Vagina (tissue), 2 donors: Measurements from ENCODE around the gene RIT2. TPM values are rescaled to one million over a fixed set of nuclear protein-coding genes. Genes with fewer than 3 reads are reported as not detected.

ENCODE experiments used
- DNase-seq, 2 donors: peaks; one replicate each; pipeline ENCODE4 v3.0.0-alpha.2; 2017; ENCODE audit errors: extremely low spot score in 2 of 2
- H3K27ac ChIP-seq: fragments of 200-600 bp; sonication (generic); one replicate; pipeline ENCODE4 v1.5.1; 2019
- H3K27me3 ChIP-seq: fragments of 200-600 bp; sonication (generic); one replicate; pipeline ENCODE4 v1.5.1; 2019
- H3K36me3 ChIP-seq, 2 donors: fragments of 200-600 bp; sonication (generic); one replicate each; pipeline ENCODE4 v1.5.1; 2017 to 2019
- H3K4me1 ChIP-seq: fragments of 200-600 bp; sonication (generic); one replicate; pipeline ENCODE4 v1.5.1; 2019
- H3K4me3 ChIP-seq, 2 donors: fragments of 200-600 bp; sonication (generic); 1 replicate in 1 of 2; 2 replicates in 1 of 2; pipeline ENCODE4 v1.5.1; 2016 to 2019
- H3K9me3 ChIP-seq: fragments of 200-600 bp; sonication (generic); one replicate; pipeline ENCODE4 v1.5.1; 2019
- POLR2A ChIP-seq, 2 donors: fragments of 450-650 bp; IDR thresholded peaks; one replicate each; pipeline ENCODE4 v1.6.1; 2017; ENCODE audit warnings: antibody characterized with exemption in 2 of 2, mild to moderate bottlenecking in 2 of 2, moderate library complexity in 2 of 2
- POLR2AphosphoS5 ChIP-seq, 2 donors: sonication (generic); formaldehyde crosslinking; IDR thresholded peaks; one replicate each; pipeline ENCODE4 v1.9.0; 2017; ENCODE audit warnings: antibody characterized with exemption in 2 of 2, mild to moderate bottlenecking in 2 of 2, low read depth in 1 of 2; ENCODE audit not compliant: insufficient read depth in 1 of 2
- intact Hi-C: fragments of 100-400 bp; cut with DNase I; formaldehyde crosslinking; loops from one replicate; pipeline ENCODE4 v1.15.1; 2023
- total RNA-seq: library from RNA; depleted of rRNA; stranded (reverse); fragments of >200 nt; gene quantifications from one replicate; pipeline ENCODE4 v1.2.3, GENCODE V29; 2016
- TF ChIP-seq, protein P1 (sequence below), 3 experiments: fragments of 450-650 bp in 2 of 3; fragments of 200-600 bp in 1 of 3; sonication (generic) in 1 of 3; IDR thresholded peaks; one replicate each; pipeline ENCODE4 v1.5.1; 2017 to 2019; ENCODE audit warnings: antibody characterized with exemption in 3 of 3, mild to moderate bottlenecking in 2 of 3, moderate library complexity in 2 of 3

RIT2 gene
- total RNA-seq, 1 donor from 2014 or later = not detected

DNA sequence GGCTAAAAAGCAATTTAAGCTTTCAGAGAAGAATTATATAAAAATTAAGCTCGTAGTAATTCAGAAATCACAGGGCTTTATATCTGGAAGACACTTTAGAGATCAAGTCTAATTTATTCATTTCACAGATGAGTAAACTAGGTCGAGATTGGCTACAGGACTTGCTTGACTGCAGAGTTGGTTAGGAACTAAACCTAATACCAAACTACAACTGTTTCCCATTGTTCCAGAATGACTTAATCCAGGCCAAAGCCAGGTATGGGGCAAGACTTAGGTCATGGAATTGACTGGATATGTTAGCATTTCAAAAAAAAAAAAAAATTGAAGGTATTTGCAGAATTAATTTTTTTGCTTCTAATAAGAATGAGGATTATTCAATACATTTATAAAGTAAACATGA is 146.1 kb downstream of the RIT2 start:
- Histone ChIP-seq H3K36me3 (no peaks in the 10 kb centered on the region), H3K4me1 (no peaks in the 10 kb centered on the region), H3K9me3 (no peaks in the 10 kb centered on the region), H3K27ac (no peak overlapping the region), H3K4me3 (no peak overlapping the region), H3K27me3 (no peaks in the 10 kb centered on the region)
- TF ChIP-seq, protein P1, sequence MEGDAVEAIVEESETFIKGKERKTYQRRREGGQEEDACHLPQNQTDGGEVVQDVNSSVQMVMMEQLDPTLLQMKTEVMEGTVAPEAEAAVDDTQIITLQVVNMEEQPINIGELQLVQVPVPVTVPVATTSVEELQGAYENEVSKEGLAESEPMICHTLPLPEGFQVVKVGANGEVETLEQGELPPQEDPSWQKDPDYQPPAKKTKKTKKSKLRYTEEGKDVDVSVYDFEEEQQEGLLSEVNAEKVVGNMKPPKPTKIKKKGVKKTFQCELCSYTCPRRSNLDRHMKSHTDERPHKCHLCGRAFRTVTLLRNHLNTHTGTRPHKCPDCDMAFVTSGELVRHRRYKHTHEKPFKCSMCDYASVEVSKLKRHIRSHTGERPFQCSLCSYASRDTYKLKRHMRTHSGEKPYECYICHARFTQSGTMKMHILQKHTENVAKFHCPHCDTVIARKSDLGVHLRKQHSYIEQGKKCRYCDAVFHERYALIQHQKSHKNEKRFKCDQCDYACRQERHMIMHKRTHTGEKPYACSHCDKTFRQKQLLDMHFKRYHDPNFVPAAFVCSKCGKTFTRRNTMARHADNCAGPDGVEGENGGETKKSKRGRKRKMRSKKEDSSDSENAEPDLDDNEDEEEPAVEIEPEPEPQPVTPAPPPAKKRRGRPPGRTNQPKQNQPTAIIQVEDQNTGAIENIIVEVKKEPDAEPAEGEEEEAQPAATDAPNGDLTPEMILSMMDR (IDR thresholded peaks at IDR 0.05) = no peak
- TF ChIP-seq POLR2AphosphoS5 (IDR thresholded peaks at IDR 0.05; ENCODE audit: insufficient read depth in 1 of 2, low read depth in 1 of 2) (no peak), POLR2A (IDR thresholded peaks at IDR 0.05) (no peak)
- intact Hi-C loops = no loop called here
- DNase-seq = no peak

DNA sequence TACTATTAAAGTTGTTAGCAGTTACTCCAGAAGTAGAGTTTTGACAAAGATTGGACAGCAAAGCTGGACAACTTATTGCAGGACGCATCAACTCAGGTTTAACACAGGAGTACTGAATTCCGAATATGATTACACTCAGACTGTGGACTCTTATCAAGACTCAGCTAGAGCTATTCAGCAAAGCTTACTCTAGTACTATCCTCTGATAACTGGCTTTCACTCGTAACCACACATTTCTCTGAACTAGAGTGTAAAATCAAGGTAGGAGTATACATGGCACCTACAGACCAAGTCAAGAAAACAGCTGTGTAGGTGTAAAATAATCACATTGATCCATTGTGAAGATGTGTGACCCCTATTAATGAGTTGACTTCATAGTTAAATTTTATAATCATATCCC is 154.2 kb downstream of the RIT2 start:
- Histone ChIP-seq H3K27ac (no peak overlapping the region), H3K4me3 (no peak overlapping the region), H3K4me1 (no peaks in the 10 kb centered on the region), H3K9me3 (no peaks in the 10 kb centered on the region), H3K36me3 (no peaks in the 10 kb centered on the region), H3K27me3 (no peaks in the 10 kb centered on the region)
- TF ChIP-seq POLR2A (IDR thresholded peaks at IDR 0.05) (no peak), POLR2AphosphoS5 (IDR thresholded peaks at IDR 0.05; ENCODE audit: insufficient read depth in 1 of 2, low read depth in 1 of 2) (no peak)
- TF ChIP-seq, protein P1 (IDR thresholded peaks at IDR 0.05) = no peak
- intact Hi-C loops = no loop called here
- no peak for DNase-seq

DNA sequence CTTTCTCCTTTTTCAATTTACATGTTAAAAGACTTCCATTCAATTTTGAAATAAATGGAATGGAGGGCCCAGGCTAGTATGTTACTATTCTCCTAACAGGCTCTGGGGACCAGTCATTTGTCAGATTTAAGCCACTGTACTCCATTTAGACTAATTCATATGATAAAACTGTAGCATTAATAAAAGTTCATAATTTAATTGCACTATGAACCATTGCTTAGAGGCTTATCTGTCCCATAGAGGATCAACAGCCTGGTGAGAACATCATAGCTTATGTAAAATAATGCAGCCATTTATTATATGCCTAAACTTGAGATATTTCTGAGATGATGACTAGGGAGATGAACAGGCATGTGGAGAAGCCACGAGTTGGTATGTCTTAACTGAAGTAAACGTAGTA is 156.0 kb downstream of the RIT2 start:
- Histone ChIP-seq H3K36me3 (no peaks in the 10 kb centered on the region), H3K4me1 (no peaks in the 10 kb centered on the region)

DNA sequence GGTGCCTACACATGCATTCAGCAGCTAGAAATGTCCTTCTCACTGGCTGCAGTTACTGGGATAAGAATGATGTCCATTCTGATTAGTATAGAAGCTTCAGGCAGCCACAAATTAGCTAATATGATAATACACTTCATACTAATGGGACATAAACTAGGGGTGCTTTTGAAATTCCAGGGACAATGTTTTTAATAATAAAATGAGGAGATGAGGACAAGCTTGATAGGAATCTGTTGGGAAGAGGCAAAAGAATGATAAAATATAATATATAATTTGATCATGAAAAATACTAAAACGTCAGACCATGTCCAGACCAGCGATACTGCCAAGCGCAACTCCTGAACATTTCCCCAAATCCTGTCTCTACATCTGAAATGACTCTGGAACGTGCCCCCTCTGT is 157.1 kb downstream of the RIT2 start:
- Histone ChIP-seq H3K4me1 (no peaks in the 10 kb centered on the region), H3K27ac (no peak overlapping the region), H3K27me3 (no peaks in the 10 kb centered on the region), H3K9me3 (no peaks in the 10 kb centered on the region), H3K4me3 (no peak overlapping the region), H3K36me3 (no peaks in the 10 kb centered on the region)
- DNase-seq = no peak
- no peak for TF ChIP-seq POLR2A (IDR thresholded peaks at IDR 0.05)
- TF ChIP-seq, protein P1 (IDR thresholded peaks at IDR 0.05) = no peak
- no peak for TF ChIP-seq POLR2AphosphoS5 (IDR thresholded peaks at IDR 0.05; ENCODE audit: insufficient read depth in 1 of 2, low read depth in 1 of 2)
- intact Hi-C loops = no loop called here

More for the DNA sequence above, 156.0 kb downstream of the RIT2 start:
- H3K27me3 ChIP-seq = no peaks in the 10 kb centered on the region
- H3K27ac ChIP-seq = no peak overlapping the region
- DNase-seq = no peak
- no peak overlapping the region for H3K4me3 ChIP-seq
- TF ChIP-seq, protein P1 (IDR thresholded peaks at IDR 0.05) = no peak
- no peak for TF ChIP-seq POLR2A (IDR thresholded peaks at IDR 0.05)
- no peak for TF ChIP-seq POLR2AphosphoS5 (IDR thresholded peaks at IDR 0.05; ENCODE audit: insufficient read depth in 1 of 2, low read depth in 1 of 2)
- intact Hi-C loops = no loop called here
- H3K9me3 ChIP-seq = no peaks in the 10 kb centered on the region

DNA sequence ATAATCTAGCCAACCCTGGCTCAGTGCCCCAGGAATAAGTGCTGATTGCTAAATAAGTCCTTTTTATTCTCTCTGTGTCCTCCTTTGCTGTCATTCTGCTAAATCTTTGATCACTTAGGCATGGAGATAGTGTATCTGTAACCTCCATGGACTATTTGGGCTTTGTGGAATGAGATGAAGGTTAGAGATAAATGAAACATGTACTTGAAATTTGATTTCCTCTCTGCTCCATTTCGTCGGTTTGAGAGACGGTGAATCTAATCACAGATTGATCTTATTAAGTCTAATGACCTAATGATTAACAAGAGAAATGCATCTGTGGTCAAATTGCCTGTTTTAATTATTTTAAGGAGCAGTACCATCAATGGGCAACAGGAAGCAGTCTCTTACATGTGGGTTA is 159.2 kb downstream of the RIT2 start:
- Histone ChIP-seq H3K4me3 (no peak overlapping the region), H3K27ac (no peak overlapping the region), H3K27me3 (no peaks in the 10 kb centered on the region), H3K9me3 (no peaks in the 10 kb centered on the region), H3K36me3 (no peaks in the 10 kb centered on the region), H3K4me1 (no peaks in the 10 kb centered on the region)
- DNase-seq = no peak
- TF ChIP-seq POLR2A (IDR thresholded peaks at IDR 0.05) = no peak
- TF ChIP-seq POLR2AphosphoS5 (IDR thresholded peaks at IDR 0.05; ENCODE audit: insufficient read depth in 1 of 2, low read depth in 1 of 2) = no peak
- TF ChIP-seq, protein P1 (IDR thresholded peaks at IDR 0.05) = no peak
- intact Hi-C loops = no loop called here
